Fibroblast of skin of left biceps (primary cell): ENCODE measurements around the gene FSCN2.
A peak's percentile ranks its signal among the peaks of the same experiment; 100 is the strongest.

ENCODE experiments used
- DNase-seq, 2 experiments: peaks; one replicate each; pipeline ENCODE4 v3.0.0-alpha.2; 2013; ENCODE audit warnings: low read depth in 2 of 2

The FSCN2 gene

GRCh38 chr17:81491181-81491581 lies 37.0 kb upstream of the FSCN2 start:
- no peak for DNase-seq

GRCh38 chr17:81491761-81492160 lies 36.4 kb upstream of the FSCN2 start:
- DNase-seq = no peak

DNA sequence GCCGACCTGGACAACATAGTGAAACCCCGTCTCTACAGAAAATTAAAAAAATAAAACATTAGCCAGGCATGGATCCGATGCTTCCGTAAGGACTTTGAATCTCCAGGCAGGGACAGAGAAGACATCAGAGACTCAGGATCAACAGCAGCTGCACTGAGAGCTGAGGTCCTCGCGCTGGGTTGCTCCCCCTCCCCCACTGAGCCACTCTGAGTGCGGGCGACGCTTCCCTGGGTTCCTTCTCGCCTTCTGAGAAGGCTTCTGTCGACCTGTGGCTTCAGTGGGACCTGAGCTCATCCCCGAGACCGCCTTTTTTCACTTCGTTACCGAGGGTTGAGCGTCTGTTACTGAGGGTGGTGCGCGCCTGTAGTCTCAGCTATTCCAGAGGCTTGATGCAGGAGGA lies 36.0 kb upstream of the FSCN2 start:
- DNase-seq = no peak

- DNase-seq = no peak
Measured at GRCh38 chr17:81492706-81493105, 35.5 kb upstream of the FSCN2 start.

DNA sequence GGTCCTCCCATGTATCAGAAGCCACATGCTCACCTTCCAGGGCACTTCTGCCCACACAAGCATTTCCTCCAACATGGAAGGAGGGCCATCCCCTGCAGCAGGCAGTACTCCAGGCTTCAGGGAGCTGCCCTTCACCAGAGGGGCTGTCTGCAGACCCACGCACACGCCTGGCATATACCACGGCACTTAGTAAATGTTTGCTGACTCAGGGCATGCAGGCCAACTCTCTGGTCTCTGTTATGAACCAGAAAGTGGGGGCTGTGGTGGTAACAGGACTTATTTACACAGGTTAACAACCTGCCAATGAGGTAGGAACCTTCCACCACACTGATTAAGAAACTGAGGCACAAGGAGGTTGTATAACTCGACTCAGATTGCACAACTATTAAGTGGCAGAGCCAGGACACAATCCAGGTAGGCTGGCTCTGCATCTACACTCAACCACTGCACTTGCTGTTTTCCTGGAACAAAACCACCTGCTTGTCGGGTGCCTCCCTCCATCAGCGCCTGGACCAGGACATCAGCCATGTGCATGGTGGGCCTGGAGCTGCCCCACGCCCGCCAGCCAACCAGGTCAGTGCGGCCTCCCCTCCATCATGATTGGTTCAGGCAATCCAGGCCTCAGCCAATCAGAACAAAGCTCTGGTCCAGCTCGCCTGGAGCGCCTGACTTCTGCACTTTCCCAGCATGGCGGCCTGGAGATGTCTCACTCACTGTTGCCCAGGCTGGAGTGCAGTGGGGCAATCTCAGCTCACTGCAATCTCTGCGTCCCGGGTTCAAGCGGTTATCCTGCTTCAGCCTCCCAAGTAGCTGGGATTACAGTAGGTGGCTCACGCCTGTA lies 34.8 kb upstream of the FSCN2 start:
- no peak for DNase-seq

DNA sequence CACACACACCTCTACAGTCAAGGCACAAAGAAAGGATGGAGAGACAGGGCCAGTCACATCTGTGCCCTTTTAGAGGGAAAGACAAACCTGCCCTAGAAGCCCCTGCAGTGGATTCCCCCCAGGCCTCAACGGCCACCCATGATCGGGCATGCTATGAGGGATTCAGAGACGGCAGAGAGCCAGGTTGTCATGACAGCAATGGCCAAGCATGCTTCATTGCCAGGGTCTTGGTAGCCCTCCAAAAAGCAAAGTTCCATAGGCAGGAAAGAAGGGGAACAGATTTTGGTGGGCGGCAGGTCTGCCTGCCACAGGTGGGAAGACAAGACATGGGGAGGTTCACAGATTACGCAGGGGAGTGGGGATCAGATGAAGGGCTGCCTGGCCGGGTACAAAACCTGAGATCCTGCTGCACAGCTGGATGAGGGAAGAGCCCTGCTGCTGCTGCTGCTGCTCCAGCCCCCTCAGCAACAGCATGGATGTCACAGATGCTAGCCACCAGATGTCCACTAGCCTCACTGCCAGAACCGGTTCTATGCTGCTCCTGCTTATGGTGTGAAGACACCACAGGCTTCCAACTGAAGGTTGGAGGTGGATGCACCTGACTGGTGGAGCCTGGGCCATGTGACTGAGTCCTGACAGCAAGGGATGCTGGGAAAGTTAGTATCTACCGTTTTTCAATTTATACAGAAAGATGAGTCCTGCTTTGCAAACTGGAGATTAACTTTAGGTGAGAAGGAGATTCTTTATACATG lies 33.4 kb upstream of the FSCN2 start:
- no peak for DNase-seq

- no peak for DNase-seq
Measured at GRCh38 chr17:81498953-81499600, 29.1 kb upstream of the FSCN2 start.

DNA sequence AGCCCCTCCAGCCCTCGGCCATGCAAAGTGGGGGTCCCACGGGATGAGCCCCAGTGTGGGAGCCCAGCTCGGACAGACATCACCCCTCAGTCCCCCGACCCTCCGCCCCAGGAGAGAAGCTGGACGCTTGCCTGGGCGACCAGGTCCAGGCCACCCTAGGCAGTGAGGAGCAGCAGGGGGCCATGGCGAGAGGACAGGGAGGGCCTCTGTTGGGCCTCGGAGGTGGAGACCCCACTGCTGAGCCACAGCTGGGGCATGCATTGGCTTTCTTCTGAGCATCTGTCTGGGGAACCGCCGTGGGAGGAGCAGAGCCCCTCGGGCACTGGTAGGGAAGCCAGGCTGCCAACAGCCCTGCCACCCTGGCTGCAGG lies 28.6 kb upstream of the FSCN2 start:
- no peak for DNase-seq

- no peak for DNase-seq
Measured at GRCh38 chr17:81500047-81500446, 28.1 kb upstream of the FSCN2 start.

DNA sequence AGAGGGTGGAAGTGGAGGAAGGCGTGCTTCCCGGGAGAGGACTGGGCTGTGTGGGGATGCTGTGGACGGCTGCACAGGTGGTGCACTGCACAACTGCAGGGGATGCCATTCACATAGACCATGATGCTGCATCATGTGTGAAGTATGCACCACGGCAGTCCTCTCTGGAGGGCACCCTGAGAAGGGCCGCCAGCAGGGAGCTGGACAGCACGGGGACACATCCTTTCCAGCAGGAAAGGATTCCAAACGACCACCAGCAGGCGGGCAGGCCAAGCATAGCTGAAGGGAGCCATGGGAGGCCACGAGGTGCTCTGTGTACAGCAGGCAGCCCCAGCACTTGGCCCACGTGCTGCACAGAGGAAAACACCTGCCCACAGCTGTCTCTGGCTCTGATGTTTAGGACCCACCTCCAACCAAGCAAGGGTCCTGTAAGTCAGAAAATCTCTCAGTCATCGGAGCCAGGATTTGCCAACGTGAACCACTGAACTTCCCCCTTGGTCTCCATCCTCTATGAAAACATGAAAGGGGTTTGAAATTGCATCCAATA lies 25.6 kb upstream of the FSCN2 start:
- no peak for DNase-seq

GRCh38 chr17:81503619-81504018 lies 24.6 kb upstream of the FSCN2 start:
- no peak for DNase-seq

DNA sequence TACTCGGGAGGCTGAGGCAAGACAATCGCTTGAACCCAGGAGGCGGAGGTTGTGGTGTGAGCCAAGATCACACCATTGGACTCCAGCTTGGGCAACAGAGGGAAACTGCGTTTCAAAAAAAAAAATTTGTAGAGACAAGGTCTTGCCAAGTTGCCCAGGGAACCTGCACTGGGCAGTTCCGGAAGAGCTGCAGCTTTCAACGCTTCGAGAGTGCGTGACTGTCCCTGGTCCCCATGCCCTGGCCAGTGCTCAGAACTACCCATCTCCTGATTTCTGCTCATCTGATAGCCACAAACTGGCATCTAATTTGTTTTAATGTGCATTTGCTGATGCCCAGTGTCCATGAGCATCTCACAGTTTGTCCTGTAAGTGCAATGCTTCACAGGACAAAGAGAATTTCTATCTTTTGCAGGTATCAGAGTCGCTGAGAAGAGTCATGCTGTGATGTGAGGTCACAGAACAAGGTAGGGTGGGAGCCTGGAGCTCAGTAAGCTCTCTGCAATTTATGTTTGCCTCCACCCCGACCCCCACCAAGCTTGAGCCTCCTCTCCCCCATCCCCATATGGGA lies 19.5 kb upstream of the FSCN2 start:
- no peak for DNase-seq

- no peak for DNase-seq
Measured at GRCh38 chr17:81509207-81509971, 18.8 kb upstream of the FSCN2 start.

DNA sequence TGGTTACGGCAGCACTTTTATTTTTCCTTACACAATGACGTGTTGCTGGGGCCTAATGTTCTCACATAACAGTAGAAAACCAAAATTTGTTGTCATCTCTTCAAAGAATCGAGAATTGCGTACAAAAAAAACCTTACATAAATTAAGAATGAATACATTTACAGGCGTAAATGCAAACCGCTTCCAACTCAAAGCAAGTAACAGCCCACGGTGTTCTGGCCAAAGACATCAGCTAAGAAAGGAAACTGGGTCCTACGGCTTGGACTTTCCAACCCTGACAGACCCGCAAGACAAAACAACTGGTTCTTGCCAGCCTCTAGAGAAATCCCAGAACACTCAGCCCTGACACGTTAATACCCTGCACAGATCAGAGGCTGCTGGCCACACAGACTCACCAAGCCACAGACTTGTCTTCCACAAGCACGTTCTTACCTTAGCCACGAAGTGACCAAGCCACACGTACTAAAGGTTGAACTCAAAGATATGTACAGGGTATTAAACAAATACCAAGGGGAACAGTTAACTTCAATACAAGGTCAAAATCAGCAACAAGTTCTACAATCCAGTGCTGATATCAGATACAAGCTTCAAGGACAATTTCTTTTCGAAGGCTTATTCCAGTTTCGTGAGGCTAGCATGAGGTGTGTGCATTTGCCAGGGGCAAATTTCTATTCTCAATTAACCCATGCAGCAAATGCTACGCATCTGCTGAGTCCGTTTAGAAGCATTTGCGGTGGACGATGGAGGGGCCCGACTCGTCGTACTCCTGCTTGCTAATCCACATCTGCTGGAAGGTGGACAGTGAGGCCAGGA lies 18.0 kb upstream of the FSCN2 start:
- no peak for DNase-seq

- DNase-seq = no peak
Measured at GRCh38 chr17:81510785-81511553, 17.2 kb upstream of the FSCN2 start.

DNA sequence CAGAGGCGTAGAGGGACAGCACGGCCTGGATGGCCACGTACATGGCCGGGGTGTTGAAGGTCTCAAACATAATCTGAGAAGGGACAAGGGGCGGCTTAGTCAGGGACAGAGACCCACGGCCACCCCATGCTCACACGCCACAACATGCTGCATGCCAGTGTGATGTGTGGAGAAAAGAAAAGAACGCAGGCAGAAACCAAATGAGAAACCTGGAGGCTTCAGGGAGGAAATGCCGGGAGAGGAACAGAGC lies 16.7 kb upstream of the FSCN2 start:
- no peak for DNase-seq

DNA sequence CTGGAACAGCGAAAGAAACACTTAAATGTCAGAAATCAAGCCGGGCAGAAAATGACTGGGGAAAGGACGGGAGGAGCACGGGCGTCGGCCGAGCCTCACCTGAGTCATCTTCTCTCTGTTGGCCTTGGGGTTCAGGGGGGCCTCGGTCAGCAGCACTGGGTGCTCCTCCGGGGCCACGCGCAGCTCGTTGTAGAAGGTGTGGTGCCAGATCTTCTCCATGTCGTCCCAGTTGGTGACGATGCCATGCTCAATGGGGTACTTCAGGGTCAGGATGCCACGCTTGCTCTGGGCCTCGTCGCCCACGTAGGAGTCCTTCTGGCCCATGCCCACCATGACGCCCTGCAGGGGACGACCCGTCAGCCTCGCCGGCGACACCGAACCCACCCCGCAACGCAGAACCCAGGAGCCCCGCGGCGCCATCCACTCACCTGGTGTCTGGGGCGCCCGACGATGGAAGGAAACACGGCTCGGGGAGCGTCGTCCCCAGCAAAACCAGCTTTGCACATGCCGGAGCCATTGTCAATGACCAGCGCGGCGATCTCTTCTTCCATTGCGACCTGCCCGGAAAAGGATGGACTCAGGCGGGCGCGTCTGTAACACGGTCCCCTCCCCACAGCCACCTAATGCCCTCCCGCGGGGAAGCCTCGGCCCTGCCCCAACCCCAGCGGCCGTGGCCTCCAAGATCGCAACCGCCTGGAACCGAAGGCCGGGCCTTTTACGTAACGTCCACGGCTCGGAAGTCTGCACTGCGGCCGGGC lies 16.2 kb upstream of the FSCN2 start:
- no peak for DNase-seq

GRCh38 chr17:81512562-81513371 lies 15.4 kb upstream of the FSCN2 start, which contains the start of gene ACTG1:
TSS of gene ACTG1 (minus strand) at chr17:81512799. CDS start at chr17:81512354, 445 bp downstream.
- DNase-seq = peak; percentile 89 to 90
